BJ (cell line): Measurements from ENCODE around the gene KCNA5. TPM values are rescaled to one million over a fixed set of nuclear protein-coding genes. Genes with fewer than 3 reads are reported as not detected.

ENCODE experiments used
- CTCF ChIA-PET: fragments of 350-600 bp; formaldehyde crosslinking; extraction: SDS; loops from one replicate; lab custom pipeline; 2021; ENCODE audit warnings: antibody characterized with exemption, inconsistent platforms; lab: Yijun Ruan, JAX
- POLR2A ChIA-PET: fragments of 300-600 bp; sonication (Branson Sonifier 250); formaldehyde crosslinking; extraction: SDS; loops from one replicate; lab custom pipeline; 2021; ENCODE audit warnings: antibody characterized with exemption; lab: Charles Lee
- DNase-seq: peaks from one replicate; pipeline ENCODE4 v3.0.0-alpha.2; 2011; ENCODE audit warnings: low read depth
- H3K27me3 ChIP-seq: 2 replicates; pipeline ENCODE4 v1.6.0; 2011; ENCODE audit warnings: low read length; ENCODE audit not compliant: control insufficient read depth, insufficient read depth
- H3K36me3 ChIP-seq: 2 replicates; pipeline ENCODE4 v1.5.1; 2011; ENCODE audit warnings: low read length; ENCODE audit not compliant: control insufficient read depth, insufficient read depth
- H3K4me3 ChIP-seq: 2 replicates; pipeline ENCODE4 v1.5.1; 2011; ENCODE audit warnings: low read depth, mild to moderate bottlenecking, control low read depth, low read length
- polyA plus RNA-seq: library from polyadenylated mRNA; depleted of rRNA; stranded (reverse); fragments of >200 nt; gene quantifications from 2 replicates; pipeline ENCODE4 v1.2.3, GENCODE V29; 2011
- TF ChIP-seq, protein P1 (sequence below): IDR thresholded peaks from 2 replicates; pipeline ENCODE4 v1.5.1; 2011; ENCODE audit warnings: low read depth, mild to moderate bottlenecking, control low read depth, inconsistent platforms, low read length, moderate library complexity; ENCODE audit not compliant: insufficient read depth

The KCNA5 gene
- polyA plus RNA-seq, 1 experiment, result not detected

DNA sequence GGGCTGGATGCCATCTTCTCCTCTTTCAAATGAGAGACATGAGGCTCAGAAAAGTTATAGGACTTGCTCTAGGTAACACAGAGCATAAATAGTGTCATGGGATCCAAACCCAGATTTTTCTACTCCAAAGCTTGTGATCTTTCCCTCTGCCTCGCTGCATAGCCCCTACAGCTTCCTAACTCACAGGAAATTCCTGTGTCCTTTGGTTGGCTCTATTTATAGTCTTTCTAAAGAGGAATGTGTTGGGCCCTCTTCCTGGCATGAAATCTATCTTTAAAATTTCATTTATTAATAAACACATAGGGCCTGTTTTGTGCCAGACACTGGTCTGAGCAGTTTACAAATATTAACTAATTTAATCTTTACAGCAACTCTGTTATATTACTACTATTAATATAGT lies 9.8 kb upstream of the KCNA5 start:
- Histone ChIP-seq H3K36me3 (no peaks in the 10 kb centered on the region), H3K27me3 (no peaks in the 10 kb centered on the region; the same call in none of the 2 replicates), H3K4me3 (no peak overlapping the region)
- TF ChIP-seq, protein P1, sequence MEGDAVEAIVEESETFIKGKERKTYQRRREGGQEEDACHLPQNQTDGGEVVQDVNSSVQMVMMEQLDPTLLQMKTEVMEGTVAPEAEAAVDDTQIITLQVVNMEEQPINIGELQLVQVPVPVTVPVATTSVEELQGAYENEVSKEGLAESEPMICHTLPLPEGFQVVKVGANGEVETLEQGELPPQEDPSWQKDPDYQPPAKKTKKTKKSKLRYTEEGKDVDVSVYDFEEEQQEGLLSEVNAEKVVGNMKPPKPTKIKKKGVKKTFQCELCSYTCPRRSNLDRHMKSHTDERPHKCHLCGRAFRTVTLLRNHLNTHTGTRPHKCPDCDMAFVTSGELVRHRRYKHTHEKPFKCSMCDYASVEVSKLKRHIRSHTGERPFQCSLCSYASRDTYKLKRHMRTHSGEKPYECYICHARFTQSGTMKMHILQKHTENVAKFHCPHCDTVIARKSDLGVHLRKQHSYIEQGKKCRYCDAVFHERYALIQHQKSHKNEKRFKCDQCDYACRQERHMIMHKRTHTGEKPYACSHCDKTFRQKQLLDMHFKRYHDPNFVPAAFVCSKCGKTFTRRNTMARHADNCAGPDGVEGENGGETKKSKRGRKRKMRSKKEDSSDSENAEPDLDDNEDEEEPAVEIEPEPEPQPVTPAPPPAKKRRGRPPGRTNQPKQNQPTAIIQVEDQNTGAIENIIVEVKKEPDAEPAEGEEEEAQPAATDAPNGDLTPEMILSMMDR, result no peak
- no peak for DNase-seq
- POLR2A ChIA-PET, result no interaction called here
- CTCF ChIA-PET, result interaction anchor here (1.3 to 5.4 kb wide), 3 partner anchors 12 to 50 kb away, joined by 3 to 37 read pairs (median 4); no protein-coding TSS in a partner anchor

DNA sequence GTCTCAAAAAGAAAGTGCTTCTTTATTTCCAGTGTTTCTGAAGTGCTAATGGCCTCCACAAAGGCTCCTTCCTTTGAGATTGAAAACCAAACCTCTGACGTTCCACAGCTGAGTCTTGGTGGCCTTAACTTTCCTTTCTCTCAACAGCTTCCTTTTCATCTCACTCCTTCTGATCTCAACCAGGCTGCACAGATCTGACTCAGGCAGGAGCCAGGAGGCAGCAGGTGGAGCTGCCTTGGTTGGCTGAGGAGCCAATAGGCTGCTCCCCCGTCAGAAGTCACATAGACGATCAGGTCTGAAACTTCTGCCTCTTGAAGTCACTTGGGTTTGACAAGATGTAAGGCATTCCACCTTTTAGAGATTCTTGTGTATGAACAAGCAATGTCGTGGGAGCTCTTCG lies 9.1 kb upstream of the KCNA5 start:
- TF ChIP-seq, protein P1, result no peak
- POLR2A ChIA-PET, result no interaction called here
- CTCF ChIA-PET, result interaction anchor here (0.9 to 5.4 kb wide), 3 partner anchors 12 to 178 kb away, joined by 3 to 37 read pairs (median 5); no protein-coding TSS in a partner anchor
- Histone ChIP-seq H3K4me3 (no peak overlapping the region), H3K27me3 (no peaks in the 10 kb centered on the region; the same call in none of the 2 replicates), H3K36me3 (no peaks in the 10 kb centered on the region)
- DNase-seq, result no peak

DNA sequence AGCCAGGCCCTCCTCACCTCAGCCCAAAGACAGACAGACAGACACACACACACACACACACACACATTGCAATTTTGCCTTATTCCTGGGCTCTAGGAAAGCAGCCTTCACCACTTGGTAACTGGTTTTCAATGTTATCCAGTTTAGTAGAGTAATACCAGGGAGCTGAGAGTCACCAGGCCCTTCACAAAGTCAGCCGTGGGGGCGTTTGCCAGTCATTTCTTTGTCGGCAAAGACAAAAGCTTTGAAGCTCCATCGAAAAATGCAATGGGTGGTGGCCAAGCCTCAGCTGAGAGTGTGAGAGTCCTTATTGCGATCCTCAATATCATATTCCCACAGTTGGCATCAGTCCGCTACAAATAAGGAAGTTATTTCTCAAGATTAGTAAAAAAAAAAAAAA lies 8.1 kb upstream of the KCNA5 start:
- TF ChIP-seq, protein P1, result no peak
- Histone ChIP-seq H3K36me3 (no peaks in the 10 kb centered on the region), H3K27me3 (peaks cover 4% of the 10 kb centered on the region), H3K4me3 (no peak overlapping the region)
- CTCF ChIA-PET, result interaction anchor here (1.9 to 5.4 kb wide), 2 partner anchors 13 to 179 kb away, joined by 5 to 37 read pairs; no protein-coding TSS in a partner anchor
- POLR2A ChIA-PET, result no interaction called here
- no peak for DNase-seq

DNA sequence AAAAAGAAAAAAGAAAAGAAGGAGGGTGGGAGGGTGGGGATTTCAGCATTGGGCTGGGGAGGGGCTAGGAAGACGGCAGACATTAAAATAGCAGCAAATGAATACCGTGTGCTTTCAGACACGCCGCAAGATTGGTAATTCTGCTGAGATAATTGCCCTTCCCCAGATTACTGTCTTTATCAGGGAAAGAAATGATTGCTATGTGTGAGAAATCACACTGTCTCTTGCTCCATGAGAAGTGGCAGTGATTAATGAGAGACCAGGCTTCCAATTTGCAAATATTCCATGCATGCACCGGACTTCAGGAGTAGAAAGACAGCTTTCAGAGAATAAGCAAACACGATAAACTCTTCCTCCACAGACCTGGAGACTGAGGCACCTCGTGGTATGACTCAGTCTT lies 7.6 kb upstream of the KCNA5 start:
- POLR2A ChIA-PET, result no interaction called here
- CTCF ChIA-PET, result interaction anchor here (1.9 to 5.4 kb wide), 2 partner anchors 14 to 179 kb away, joined by 5 to 37 read pairs; no protein-coding TSS in a partner anchor
- no peak for DNase-seq
- no peak overlapping the region for H3K4me3 ChIP-seq
- no peaks in the 10 kb centered on the region for H3K36me3 ChIP-seq
- TF ChIP-seq, protein P1, result no peak
- H3K27me3 ChIP-seq, result peaks cover 4% of the 10 kb centered on the region

- H3K36me3 ChIP-seq, result no peaks in the 10 kb centered on the region
- H3K4me3 ChIP-seq, result no peak overlapping the region
- POLR2A ChIA-PET, result no interaction called here
- CTCF ChIA-PET, result interaction anchor here (5.4 kb wide), 1 partner anchor 16 kb away, joined by 37 read pairs; no protein-coding TSS in a partner anchor
- peaks cover 10% of the 10 kb centered on the region for H3K27me3 ChIP-seq
- TF ChIP-seq, protein P1, result no peak
- no peak for DNase-seq
Observed at GRCh38 chr12:5037795-5038357, 5.8 kb upstream of the KCNA5 start.
